Omental fat pad (tissue), 4 donors: ENCODE data around the gene OR51B5. TPM values are rescaled to one million over a fixed set of nuclear protein-coding genes. Genes with fewer than 3 reads are reported as not detected.
"Not testable (repeated sequence)": the region's sequence is repeated elsewhere in the genome, so short reads cannot be mapped to it uniquely, and the experiment has no call there.

Source experiments
- ATAC-seq: fragments of 150-250 bp; one replicate; pipeline ENCODE4 v1.9.1; 2016; ENCODE audit warnings: mild to moderate bottlenecking, moderate library complexity; ENCODE audit not compliant: low FRiP score
- DNase-seq: peaks from one replicate; pipeline ENCODE4 v3.0.0-alpha.2; 2019; ENCODE audit warnings: low spot score
- total RNA-seq, 4 donors: library from RNA; depleted of rRNA; stranded (reverse); fragments of >200 nt; gene quantifications; one replicate each; pipeline ENCODE4 v1.1.0, GENCODE V29; 2016
- TF ChIP-seq, protein P1 (sequence below), 3 donors: fragments of 450-650 bp; IDR thresholded peaks; one replicate each; pipeline ENCODE4 v1.5.1; 2016 to 2017; ENCODE audit warnings: antibody characterized with exemption in 3 of 3, mild to moderate bottlenecking in 3 of 3, moderate library complexity in 2 of 3

The OR51B5 gene
- total RNA-seq, 4 donors from 2014 or later, result 0.36 to 0.63 (median 0.46) TPM; not detected in 1

DNA sequence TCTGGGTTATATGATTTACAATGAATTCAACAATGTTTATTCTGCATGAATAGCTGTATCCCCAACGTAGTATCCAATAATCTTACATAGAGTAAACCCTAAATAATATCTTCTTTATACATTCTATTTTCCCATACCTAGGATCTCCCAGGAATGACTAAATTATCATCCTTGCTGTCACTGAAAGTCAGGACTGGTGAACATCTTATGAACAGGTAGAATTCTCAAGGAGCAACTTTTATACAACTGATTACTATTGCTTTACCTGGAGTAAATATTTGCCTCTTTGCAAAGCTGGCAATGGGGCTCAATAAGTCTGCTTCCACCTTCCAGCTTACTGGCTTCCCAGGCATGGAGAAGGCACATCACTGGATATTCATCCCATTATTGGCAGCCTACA lies 7.9 kb upstream of the OR51B5 start, which contains the start of gene OR51B6:
Gene OR51B6, plus strand, starts transcription at position 301 of the 400 bp plus-strand sequence. Its CDS starts 0 bp downstream, at position 301.
- ATAC-seq (no peak), DNase-seq (no peak)
- TF ChIP-seq, protein P1, sequence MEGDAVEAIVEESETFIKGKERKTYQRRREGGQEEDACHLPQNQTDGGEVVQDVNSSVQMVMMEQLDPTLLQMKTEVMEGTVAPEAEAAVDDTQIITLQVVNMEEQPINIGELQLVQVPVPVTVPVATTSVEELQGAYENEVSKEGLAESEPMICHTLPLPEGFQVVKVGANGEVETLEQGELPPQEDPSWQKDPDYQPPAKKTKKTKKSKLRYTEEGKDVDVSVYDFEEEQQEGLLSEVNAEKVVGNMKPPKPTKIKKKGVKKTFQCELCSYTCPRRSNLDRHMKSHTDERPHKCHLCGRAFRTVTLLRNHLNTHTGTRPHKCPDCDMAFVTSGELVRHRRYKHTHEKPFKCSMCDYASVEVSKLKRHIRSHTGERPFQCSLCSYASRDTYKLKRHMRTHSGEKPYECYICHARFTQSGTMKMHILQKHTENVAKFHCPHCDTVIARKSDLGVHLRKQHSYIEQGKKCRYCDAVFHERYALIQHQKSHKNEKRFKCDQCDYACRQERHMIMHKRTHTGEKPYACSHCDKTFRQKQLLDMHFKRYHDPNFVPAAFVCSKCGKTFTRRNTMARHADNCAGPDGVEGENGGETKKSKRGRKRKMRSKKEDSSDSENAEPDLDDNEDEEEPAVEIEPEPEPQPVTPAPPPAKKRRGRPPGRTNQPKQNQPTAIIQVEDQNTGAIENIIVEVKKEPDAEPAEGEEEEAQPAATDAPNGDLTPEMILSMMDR (IDR thresholded peaks at IDR 0.05), result no peak

DNA sequence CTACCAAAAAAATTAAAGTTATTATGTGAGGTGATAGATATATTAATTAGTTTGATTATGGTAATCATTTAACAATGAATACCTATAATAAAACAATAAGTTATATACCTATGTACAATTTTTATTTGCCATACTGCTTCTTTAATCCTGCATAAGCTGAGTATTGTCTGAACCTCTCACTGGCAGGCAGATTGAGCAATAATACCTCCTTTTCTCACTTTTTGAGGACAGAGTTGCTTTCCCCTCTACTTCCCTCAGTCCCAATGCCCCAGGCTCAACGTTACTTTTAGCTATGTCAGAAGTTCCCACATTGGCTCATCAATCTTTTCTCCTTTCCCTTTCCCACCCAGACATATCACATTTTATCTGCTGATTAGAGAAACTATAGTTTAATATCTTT lies 6.2 kb upstream of the OR51B5 start:
- DNase-seq (no peak), ATAC-seq (no peak)
- TF ChIP-seq, protein P1 (IDR thresholded peaks at IDR 0.05), result no peak

DNA sequence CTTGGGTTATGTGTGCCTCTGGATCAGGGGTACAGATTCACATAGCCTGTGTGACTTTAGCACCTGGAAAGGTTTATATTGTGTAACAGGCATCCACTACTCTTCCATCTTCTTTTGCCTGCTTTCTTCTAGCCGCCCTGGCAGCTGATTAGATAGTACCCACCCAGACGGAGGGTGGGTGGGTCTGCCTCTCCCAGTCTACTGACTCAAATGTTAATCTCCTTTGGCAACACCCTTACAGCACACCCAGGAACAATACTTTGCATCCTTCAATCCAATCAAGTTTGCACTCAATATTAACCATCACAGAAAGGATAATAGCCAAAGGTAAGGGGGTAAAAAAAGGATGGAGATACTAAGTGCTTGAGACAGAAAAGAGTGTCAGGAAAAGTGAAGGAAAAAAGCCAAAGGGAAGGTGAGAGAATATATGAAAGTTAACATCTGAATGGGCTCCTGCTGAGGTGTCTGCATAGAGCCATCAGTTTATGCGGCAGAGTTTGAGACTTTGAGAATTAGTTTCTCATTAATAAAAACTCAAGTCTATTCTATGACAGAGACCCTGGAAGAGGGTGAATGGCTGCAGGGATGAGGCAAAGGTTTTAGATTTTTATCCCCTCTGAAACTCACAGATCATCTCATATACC lies 5.3 kb upstream of the OR51B5 start:
- DNase-seq, result no peak
- no peak for ATAC-seq
- TF ChIP-seq, protein P1 (IDR thresholded peaks at IDR 0.05), result no peak

DNA sequence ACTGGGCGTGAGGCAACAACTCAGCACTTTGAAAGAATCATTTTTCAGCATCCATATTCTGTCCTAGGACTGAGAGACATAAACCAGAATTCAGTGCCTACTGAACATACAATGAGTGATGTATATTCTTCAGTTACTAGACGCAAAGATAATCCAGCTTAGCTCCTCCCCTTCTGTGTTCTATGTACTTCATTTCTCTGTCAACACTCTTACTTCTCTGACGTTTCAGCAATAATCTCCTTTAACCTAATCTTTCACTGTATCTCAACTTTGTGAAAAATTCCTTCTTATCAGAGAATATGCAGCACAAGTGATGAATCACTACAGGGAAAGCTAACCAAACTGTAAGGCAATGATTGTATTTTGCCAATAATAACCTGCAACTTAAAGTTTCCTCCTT lies 2.5 kb upstream of the OR51B5 start:
- TF ChIP-seq, protein P1 (IDR thresholded peaks at IDR 0.05), result no peak
- DNase-seq (no peak), ATAC-seq (no peak)

DNA sequence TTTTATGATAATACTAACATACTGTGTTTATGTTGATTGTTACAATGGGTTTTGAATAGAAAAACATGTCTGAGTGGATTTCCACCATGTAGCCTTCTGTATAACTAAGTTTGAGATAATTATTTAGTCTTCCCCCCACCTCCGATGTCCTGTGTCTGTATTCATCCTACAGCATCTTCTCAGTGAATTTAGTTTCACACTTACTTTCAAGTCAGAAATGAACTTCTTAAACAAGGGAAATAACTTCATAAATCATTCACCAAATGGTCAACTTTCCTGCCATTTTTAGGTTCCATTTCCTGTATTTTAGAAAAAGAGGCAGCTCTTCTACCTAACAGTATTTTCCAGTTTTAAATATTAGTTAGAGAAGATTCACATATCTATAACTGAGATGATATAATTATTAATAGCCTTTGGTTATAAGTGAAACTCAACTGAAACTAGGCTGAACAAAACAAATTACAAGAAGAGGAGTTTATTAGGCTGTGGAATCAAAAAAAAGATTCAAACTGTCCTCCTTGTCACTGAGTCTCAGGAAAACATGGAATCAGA lies 3.5 kb downstream of the OR51B5 start:
- ATAC-seq (no peak), DNase-seq (no peak)
- TF ChIP-seq, protein P1 (IDR thresholded peaks at IDR 0.05), result no peak

DNA sequence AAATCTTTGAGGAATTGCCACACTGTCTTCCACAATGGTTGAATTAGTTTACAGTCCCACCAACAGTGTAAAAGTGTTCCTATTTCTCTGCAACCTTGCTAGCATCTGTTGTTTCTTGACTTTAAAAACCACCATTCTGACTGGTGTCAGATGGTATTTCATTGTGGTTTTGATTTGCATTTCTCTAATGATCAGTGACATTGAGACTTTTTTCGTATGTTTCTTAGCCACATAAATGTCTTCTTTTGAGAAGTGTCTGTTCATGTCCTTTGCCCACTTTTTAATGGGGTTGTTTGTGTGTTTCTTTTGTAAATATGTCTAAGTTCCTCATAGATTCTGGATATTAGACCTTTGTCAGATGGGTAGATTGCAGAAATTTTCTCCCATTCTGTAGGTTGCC lies 6.1 kb downstream of the OR51B5 start:
- ATAC-seq, DNase-seq: not testable (repeated sequence)

DNA sequence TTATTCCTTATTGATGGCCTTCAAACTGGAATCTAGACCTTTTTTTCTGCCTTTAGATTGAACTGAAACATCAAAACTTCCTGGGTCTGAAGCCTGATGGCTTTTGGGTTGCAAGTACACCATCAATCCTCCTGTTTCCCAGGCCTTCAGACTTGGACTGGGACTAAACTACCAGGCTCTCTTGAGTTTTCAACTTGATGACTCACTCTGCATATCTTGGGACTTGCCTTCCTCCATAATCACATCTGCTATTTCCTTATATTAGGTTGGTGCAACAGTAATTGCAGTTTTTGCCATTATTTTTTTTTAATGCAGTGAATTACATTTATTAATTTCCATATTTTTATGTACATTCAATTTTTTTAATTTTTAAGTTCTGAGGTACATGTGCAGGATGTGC lies 7.0 kb downstream of the OR51B5 start:
- TF ChIP-seq, protein P1 (IDR thresholded peaks at IDR 0.05), result no peak
- no peak for DNase-seq
- no peak for ATAC-seq
